HG02884 (cell line): ENCODE data around the gene NMT1.

Experiments used
- ATAC-seq: cut with Tn5 transposase; IDR thresholded peaks from one replicate; pipeline ENCODE4 v1.9.1; 2021; ENCODE audit warnings: mild to moderate bottlenecking, moderate library complexity; ENCODE audit not compliant: unreplicated experiment

The NMT1 gene

GRCh38 chr17:45060797-45061605, at the start of gene NMT1:
Gene NMT1, plus strand, starts transcription at chr17:45061317. Its CDS starts 13 bp downstream, at chr17:45061330.
- ATAC-seq: peak; percentile 91

DNA sequence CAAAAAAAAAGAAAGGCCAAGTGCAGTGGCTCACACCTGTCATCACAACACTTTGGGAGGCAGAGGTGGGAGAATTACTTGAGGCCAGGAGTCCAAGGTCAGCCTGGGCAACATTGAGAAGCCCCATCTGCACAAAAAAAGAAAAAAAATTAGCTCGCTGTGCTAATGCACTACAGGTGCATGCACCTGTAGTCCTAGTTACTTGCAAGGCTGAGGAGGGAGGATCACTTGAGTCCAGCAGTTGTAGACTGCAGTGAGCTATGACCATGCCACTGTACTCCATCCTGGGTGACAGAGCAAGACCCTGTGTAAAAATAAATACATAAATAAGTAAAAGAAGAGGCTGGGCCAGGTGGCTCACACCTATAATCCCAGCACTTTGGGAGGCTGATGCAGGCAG, 49.4 kb upstream of the NMT1 start:
- ATAC-seq: no peak

GRCh38 chr17:45013021-45013997, 47.8 kb upstream of the NMT1 start:
- no peak for ATAC-seq

DNA sequence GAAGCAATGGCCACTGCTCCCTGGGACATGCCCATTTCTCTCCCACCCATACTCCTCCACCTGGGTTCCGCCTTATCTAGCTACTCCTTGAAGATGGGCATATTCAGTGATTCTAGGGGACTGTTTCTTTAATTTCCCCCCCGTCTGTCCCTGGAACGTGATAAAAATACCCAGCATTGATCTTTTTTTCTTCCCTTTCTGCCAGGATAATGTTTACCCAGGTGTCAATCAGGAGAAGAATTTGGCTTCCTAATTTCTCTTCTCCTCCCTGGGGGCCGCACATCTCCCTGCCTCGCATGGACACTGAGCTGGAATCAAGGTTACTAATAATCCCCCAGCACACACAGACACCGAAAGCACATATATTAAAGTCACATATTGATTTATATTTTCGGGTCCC, 44.9 kb upstream of the NMT1 start:
- no peak for ATAC-seq

- ATAC-seq: no peak
These were observed 44.3 kb upstream of the NMT1 start for GRCh38 chr17:45016823-45017222.

GRCh38 chr17:45018514-45018847, 42.6 kb upstream of the NMT1 start:
- no peak for ATAC-seq

- no peak for ATAC-seq
These were observed 42.0 kb upstream of the NMT1 start for GRCh38 chr17:45018848-45019711.

DNA sequence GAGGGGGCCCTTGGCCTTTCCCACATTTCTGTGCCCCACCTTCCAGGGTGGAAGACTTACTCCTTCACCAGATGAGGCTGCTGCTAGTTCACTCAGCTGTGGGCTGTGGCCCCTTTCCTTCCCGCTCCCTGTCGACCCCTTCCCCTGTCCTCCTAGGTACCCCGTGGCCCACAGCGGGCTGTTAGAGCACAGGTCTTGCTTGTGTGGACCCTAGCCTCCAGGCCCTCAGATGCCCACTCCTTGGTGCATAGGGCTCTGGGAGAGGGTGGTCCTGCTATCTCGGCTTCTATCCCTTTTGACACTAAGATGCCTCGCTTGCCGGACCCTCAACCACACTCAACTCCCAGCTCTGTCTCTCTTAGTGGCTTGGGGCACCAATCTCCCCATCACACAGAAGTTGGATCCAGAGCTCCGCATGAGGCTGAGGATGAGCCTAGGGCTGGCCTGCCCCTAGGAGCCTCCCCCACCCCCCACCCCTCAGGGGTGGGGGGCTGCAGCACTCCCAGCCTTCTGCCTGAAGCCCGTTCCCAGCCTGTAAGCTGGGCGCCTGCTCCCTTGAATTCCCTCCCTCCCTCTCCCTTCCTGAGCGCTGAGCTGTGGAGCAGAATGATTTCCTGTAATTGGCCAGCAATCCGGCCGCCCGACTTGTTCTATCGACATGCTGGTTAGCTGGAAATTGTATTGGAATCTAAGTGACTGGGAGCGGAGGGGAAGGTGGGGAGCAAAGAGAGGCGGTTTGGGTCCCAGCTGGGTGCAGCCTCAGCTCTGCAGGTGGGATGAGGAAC, 40.6 kb upstream of the NMT1 start:
- ATAC-seq: no peak

DNA sequence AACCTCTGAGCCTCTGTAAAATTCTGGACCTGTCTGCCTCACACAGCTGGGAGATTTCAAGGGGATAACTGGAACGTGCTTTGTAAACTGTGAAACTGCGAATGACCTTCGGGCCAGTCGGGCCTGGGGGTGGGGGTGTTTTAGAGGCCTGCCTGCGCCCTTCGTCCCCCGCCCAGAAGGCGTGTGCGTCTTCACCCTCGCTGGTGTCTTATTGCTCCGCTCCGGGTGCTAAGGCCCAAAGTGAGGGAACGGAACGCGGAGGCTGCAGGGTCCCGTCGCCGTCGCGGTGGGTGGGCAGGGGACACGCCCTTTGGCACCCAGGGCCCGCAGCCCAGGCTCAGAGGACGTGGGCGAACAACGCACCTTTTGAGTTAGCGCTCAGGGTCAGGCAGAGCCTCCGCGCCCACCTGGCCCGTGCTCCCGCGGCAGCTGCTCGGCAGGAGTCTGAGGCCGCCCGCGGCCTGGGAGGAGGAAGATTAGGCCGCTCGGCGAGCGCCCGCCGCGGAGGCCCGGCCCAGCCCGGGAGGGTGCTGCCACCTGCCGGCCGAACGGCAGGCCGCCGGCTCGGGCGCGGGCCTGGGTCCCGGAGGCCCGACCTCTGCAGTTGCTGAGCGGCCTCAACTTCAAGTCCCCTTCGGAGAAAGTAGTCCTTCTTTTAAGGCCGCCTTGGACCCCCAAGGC, 39.4 kb upstream of the NMT1 start:
- ATAC-seq: no peak

GRCh38 chr17:45022288-45022648, 38.8 kb upstream of the NMT1 start:
- ATAC-seq: no peak

- no peak for ATAC-seq
These were observed 38.3 kb upstream of the NMT1 start for GRCh38 chr17:45022655-45023339.

DNA sequence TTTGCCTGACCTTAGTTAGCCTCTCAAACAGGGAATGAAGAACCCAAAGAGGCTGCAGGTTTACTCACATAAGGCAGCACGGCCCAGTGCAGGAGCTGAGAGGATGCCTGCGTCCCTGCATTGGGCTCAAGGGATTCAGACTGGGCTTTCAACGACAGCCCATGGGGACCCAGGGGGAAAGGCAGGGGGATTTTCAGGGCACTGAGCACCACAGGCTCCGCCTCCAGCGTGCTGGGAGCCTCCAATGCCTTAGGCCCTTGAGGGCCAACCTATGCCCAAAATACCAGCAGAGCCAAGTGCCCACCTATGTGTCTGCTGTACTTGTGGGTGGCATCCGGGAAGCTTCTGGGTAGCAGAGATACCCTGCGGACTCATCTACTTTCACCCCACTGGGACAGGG, 32.0 kb upstream of the NMT1 start:
- ATAC-seq: no peak

DNA sequence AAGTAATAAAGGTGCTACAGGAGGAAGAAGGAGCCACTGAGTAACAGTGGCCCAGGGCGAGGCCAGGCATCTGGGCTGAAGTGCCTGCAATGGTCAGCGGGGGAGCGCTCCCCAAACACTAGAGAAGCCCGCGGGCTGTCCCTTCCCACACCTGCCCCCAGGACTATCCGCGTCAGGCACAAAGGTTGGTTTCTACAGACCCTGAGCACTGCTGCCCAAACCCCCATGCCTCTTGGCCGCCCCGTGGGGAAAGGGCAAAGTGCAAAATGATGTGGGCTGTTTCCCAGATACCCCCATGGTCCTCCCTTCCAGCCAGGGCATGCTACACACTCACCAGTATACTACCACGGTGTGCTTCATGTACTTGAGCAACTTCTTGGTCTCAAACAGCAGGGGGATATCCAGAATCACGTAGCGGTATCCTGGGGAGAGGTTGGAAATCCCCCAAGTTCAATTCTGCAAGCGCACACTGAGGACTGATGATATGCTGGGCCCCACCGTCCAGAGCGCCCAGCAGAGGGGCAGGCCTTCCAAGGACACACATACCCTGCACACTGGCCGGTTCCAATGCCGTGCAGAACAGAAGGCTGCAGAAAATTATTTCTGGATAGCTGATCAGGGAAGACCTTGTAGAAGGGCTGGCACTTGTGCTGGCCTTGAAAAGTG, 31.2 kb upstream of the NMT1 start:
- ATAC-seq: no peak

- ATAC-seq: no peak
These were observed 30.4 kb upstream of the NMT1 start for GRCh38 chr17:45030733-45031132.

DNA sequence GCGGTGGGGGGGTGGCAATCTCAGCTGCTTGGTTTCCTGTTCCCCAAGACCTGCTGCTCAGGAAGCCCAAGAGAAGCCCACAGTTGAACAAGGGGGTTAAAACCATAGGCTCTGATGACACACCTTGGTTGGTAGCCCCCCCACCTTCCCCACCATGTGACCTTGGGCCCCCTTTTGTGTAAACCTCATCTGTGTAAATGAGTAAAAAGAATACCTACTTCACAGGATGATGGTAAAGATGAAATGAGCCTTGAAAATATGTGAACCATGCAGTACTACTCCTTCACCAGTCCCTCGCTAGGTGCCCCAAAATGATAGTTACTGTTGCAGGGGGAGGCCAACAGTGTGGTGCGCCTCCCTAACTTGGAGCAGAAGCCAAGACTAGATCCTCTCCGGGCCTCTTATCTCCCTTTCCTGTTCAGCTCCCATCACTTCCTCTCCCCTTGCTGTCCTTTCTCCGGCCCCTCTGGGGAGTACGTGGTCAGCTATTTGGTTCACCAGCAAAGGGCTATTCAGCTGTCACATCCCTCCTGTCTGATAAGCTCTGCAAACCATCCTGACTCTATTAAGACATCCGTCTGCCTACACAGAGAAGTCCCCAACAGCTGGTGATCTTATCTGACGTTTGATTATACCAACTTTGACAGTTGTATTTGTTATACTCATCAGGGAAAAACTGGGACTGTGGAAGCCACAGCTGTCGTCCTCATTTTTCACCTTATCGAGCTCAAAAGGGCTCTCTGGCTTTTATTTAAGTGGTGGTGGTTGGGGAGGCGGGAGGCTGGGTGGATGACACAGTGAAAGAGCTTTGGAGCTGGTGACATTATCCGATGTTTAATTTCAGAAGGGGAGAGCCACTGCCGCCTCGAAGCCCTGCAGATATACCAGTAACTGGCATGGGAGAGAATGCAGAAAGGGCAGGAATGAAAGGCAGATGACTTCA, 29.6 kb upstream of the NMT1 start:
- ATAC-seq: no peak

- ATAC-seq: no peak
These were observed 29.0 kb upstream of the NMT1 start for GRCh38 chr17:45032174-45032541.

DNA sequence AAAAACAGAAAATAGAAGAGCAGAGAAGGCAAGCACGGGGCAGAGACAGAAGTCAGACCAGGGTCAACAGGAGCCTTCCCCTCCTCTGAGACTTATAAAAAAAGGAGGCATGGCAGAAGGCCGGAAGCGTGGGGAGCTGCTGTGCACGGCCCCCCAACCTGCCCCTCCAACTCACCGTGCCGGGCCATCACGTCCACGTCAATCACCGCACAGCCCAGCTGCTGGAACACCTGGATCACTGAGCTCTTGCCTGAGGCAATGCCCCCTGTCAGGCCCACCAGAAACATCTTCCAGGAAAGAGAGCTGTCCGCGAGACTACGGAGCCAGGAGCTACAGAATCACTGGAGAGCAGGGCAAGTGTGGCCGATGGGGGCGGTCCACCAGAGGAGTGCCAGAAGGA, 26.5 kb upstream of the NMT1 start:
- ATAC-seq: no peak

DNA sequence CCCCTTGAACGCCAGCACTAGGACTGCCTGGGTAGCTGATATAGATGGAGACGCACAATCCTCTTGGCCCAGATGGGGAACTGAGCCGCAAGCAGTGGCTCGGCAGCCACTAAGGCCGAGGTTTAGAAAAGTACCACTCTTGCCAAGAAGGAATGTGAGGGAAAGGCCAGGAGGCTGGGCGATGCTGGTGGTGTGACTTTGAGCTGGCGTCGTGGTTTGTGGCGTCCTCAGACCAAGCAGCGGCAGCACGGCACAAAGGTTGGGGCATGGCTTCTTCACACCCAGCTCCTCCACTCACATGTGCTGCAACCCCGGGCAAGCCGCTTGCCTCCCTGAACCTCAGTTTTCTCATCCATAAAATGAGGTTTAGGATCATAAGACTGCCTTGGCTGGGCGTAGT, 25.3 kb upstream of the NMT1 start:
- no peak for ATAC-seq
